Measurements from ENCODE around the gene LPCAT1.

The LPCAT1 gene

GRCh38 chr5:1429496-1429895 lies 94.3 kb downstream of the LPCAT1 start:
- Histone ChIP-seq H3K9ac (ENCODE audit: low read depth, low read length, poor library complexity, severe bottlenecking) (no peak overlapping the region), H2AFZ (ENCODE audit: low read length) (no peak overlapping the region), H3K27me3 (ENCODE audit: insufficient read depth, low read length, poor library complexity, severe bottlenecking) (no peaks in the 10 kb centered on the region), H3K79me2 (ENCODE audit: insufficient read depth, low read length) (no peaks in the 10 kb centered on the region), H4K20me1 (ENCODE audit: insufficient read depth, low read length, poor library complexity, severe bottlenecking) (no peaks in the 10 kb centered on the region), H3K9me3 (ENCODE audit: insufficient read depth, low read depth, low read length) (peaks cover 20% of the 10 kb centered on the region; the same call in 1 of the 2 replicates), H3K36me3 (ENCODE audit: insufficient read depth, low read length) (no peaks in the 10 kb centered on the region), H3K9me2 (replicated peaks; ENCODE audit: low read depth, low read length) (no peaks in the 10 kb centered on the region), H3K4me1 (ENCODE audit: insufficient read depth, low read length, poor library complexity, severe bottlenecking) (no peaks in the 10 kb centered on the region), H3K4me3 (ENCODE audit: low read length, poor library complexity, severe bottlenecking) (no peak overlapping the region), H3K4me2 (ENCODE audit: low read depth, low read length, poor library complexity, severe bottlenecking) (no peak overlapping the region), H3F3A (ENCODE audit: low read depth) (no peaks in the 10 kb centered on the region)
- TF ChIP-seq EZH2phosphoT487 (IDR thresholded peaks at IDR 0.05; ENCODE audit: borderline replicate concordance): no peak
- no peak for TF ChIP-seq CTCF (conservative IDR thresholded peaks at IDR 0.05; ENCODE audit: low read length)

GRCh38 chr5:1429066-1429465 lies 94.7 kb downstream of the LPCAT1 start:
- Histone ChIP-seq H3K27me3 (ENCODE audit: insufficient read depth, low read length, poor library complexity, severe bottlenecking) (no peaks in the 10 kb centered on the region), H4K20me1 (ENCODE audit: insufficient read depth, low read length, poor library complexity, severe bottlenecking) (no peaks in the 10 kb centered on the region), H3K36me3 (ENCODE audit: insufficient read depth, low read length) (no peaks in the 10 kb centered on the region), H2AFZ (ENCODE audit: low read length) (no peak overlapping the region), H3K4me1 (ENCODE audit: insufficient read depth, low read length, poor library complexity, severe bottlenecking) (no peaks in the 10 kb centered on the region), H3K9ac (ENCODE audit: low read depth, low read length, poor library complexity, severe bottlenecking) (no peak overlapping the region), H3K4me3 (ENCODE audit: low read length, poor library complexity, severe bottlenecking) (no peak overlapping the region), H3K4me2 (ENCODE audit: low read depth, low read length, poor library complexity, severe bottlenecking) (no peak overlapping the region), H3K79me2 (ENCODE audit: insufficient read depth, low read length) (no peaks in the 10 kb centered on the region), H3K9me2 (replicated peaks; ENCODE audit: low read depth, low read length) (no peaks in the 10 kb centered on the region), H3K9me3 (ENCODE audit: insufficient read depth, low read depth, low read length) (peaks cover 17% of the 10 kb centered on the region; the same call in 1 of the 2 replicates), H3F3A (ENCODE audit: low read depth) (no peaks in the 10 kb centered on the region)
- no peak for TF ChIP-seq EZH2phosphoT487 (IDR thresholded peaks at IDR 0.05; ENCODE audit: borderline replicate concordance)
- no peak for TF ChIP-seq CTCF (conservative IDR thresholded peaks at IDR 0.05; ENCODE audit: low read length)

GRCh38 chr5:1428107-1428506 lies 95.7 kb downstream of the LPCAT1 start:
- Histone ChIP-seq H3K4me3 (ENCODE audit: low read length, poor library complexity, severe bottlenecking) (no peak overlapping the region), H3F3A (ENCODE audit: low read depth) (no peaks in the 10 kb centered on the region), H3K9me2 (replicated peaks; ENCODE audit: low read depth, low read length) (no peaks in the 10 kb centered on the region), H3K9ac (ENCODE audit: low read depth, low read length, poor library complexity, severe bottlenecking) (no peak overlapping the region), H3K4me2 (ENCODE audit: low read depth, low read length, poor library complexity, severe bottlenecking) (no peak overlapping the region), H4K20me1 (ENCODE audit: insufficient read depth, low read length, poor library complexity, severe bottlenecking) (no peaks in the 10 kb centered on the region), H3K79me2 (ENCODE audit: insufficient read depth, low read length) (no peaks in the 10 kb centered on the region), H3K9me3 (ENCODE audit: insufficient read depth, low read depth, low read length) (peaks cover 16% of the 10 kb centered on the region; the same call in 1 of the 2 replicates), H2AFZ (ENCODE audit: low read length) (no peak overlapping the region), H3K36me3 (ENCODE audit: insufficient read depth, low read length) (no peaks in the 10 kb centered on the region), H3K27me3 (ENCODE audit: insufficient read depth, low read length, poor library complexity, severe bottlenecking) (no peaks in the 10 kb centered on the region), H3K4me1 (ENCODE audit: insufficient read depth, low read length, poor library complexity, severe bottlenecking) (no peaks in the 10 kb centered on the region)
- TF ChIP-seq EZH2phosphoT487 (IDR thresholded peaks at IDR 0.05; ENCODE audit: borderline replicate concordance): no peak
- no peak for TF ChIP-seq CTCF (conservative IDR thresholded peaks at IDR 0.05; ENCODE audit: low read length)

Measured in Loucy (cell line).